IMR-90 (cell line): Measurements from ENCODE around the gene SEC23A. TPM values are rescaled to one million over a fixed set of nuclear protein-coding genes. Genes with fewer than 3 reads are reported as not detected.

Experiments
- ATAC-seq: fragments of 200-7000 bp; cut with Tn5 transposase; 2 replicates; pipeline ENCODE4 v1.9.1; 2020; ENCODE audit warnings: low read depth, mild to moderate bottlenecking, moderate library complexity
- BruUV-seq: library from RNA; stranded (reverse); fragments of 400-500 nt; replicated peaks from 2 replicates; lab custom pipeline; 2021; lab: Mats Ljungman, UMichigan
- CTCF ChIA-PET: fragments of 300-600 bp; formaldehyde crosslinking; extraction: SDS; loops from one replicate; lab custom pipeline; 2021; ENCODE audit warnings: antibody characterized with exemption; lab: Yijun Ruan, JAX
- POLR2A ChIA-PET: fragments of 300-600 bp; sonication (Branson Sonifier 250); formaldehyde crosslinking; loops from one replicate; lab custom pipeline; 2022; ENCODE audit warnings: antibody characterized with exemption; ENCODE audit not compliant: unreplicated experiment; lab: Charles Lee
- DNase-seq: peaks from one replicate; pipeline ENCODE4 v3.0.0; 2013
- H2AFZ ChIP-seq: replicated peaks from 2 replicates; pipeline ENCODE3; 2013; ENCODE audit warnings: low read length, mild to moderate bottlenecking; ENCODE audit not compliant: poor library complexity
- H2AK5ac ChIP-seq: 2 replicates; pipeline ENCODE4 v1.6.1; 2013; ENCODE audit warnings: low read depth, low read length, inconsistent platforms
- H2AK9ac ChIP-seq: replicated peaks from 2 replicates; pipeline ENCODE3; 2013; ENCODE audit warnings: mild to moderate bottlenecking, low read depth, low read length, moderate library complexity; ENCODE audit not compliant: poor library complexity
- H2BK120ac ChIP-seq: 2 replicates; pipeline ENCODE4 v1.6.1; 2013; ENCODE audit warnings: low read depth, low read length, inconsistent platforms
- H2BK15ac ChIP-seq: 3 replicates; pipeline ENCODE4 v1.6.1; 2013; ENCODE audit warnings: low read depth, low read length, inconsistent platforms
- H2BK20ac ChIP-seq: 2 replicates; pipeline ENCODE4 v1.6.1; 2013; ENCODE audit warnings: low read depth, mild to moderate bottlenecking, inconsistent platforms, low read length, moderate library complexity
- H2BK5ac ChIP-seq: 2 replicates; pipeline ENCODE4 v1.6.1; 2013; ENCODE audit warnings: mild to moderate bottlenecking, low read depth, low read length, inconsistent platforms; ENCODE audit not compliant: poor library complexity, severe bottlenecking
- H3K14ac ChIP-seq: replicated peaks from 2 replicates; pipeline ENCODE4 v1.6.1; 2013; ENCODE audit warnings: low read depth, low read length, inconsistent platforms
- H3K18ac ChIP-seq: 2 replicates; pipeline ENCODE4 v1.6.1; 2013; ENCODE audit warnings: low read depth, low read length, control low read depth
- H3K23ac ChIP-seq: 2 replicates; pipeline ENCODE4 v1.6.1; 2013; ENCODE audit warnings: low read depth, low read length, inconsistent platforms
- H3K27ac ChIP-seq: 2 replicates; pipeline ENCODE4 v1.5.1; 2013; ENCODE audit warnings: mild to moderate bottlenecking, control low read depth, low read length; ENCODE audit not compliant: insufficient read depth
- H3K27me3 ChIP-seq: 2 replicates; pipeline ENCODE4 v1.6.1; 2013; ENCODE audit warnings: low read length; ENCODE audit not compliant: control insufficient read depth, insufficient read depth
- H3K36me3 ChIP-seq: 2 replicates; pipeline ENCODE4 v1.6.1; 2013; ENCODE audit warnings: low read length, mixed read lengths; ENCODE audit not compliant: control insufficient read depth, insufficient read depth
- H3K4ac ChIP-seq: 2 replicates; pipeline ENCODE4 v1.6.1; 2013; ENCODE audit warnings: low read depth, low read length, inconsistent platforms
- H3K4me1 ChIP-seq: 2 replicates; pipeline ENCODE4 v1.6.1; 2013; ENCODE audit warnings: low read length, mixed read lengths; ENCODE audit not compliant: control insufficient read depth, insufficient read depth
- H3K4me2 ChIP-seq: 2 replicates; pipeline ENCODE4 v1.6.1; 2013; ENCODE audit warnings: low read depth, mild to moderate bottlenecking, control low read depth, low read length, moderate library complexity
- H3K4me3 ChIP-seq: 2 replicates; pipeline ENCODE4 v1.5.1; 2013; ENCODE audit warnings: low read depth, mild to moderate bottlenecking, control low read depth, low read length, moderate library complexity; ENCODE audit not compliant: insufficient read depth
- H3K56ac ChIP-seq: 2 replicates; pipeline ENCODE4 v1.6.1; 2013; ENCODE audit warnings: low read length, inconsistent platforms; ENCODE audit not compliant: insufficient read depth; ENCODE audit errors: extremely low read depth
- H3K79me1 ChIP-seq, 2 experiments: 2 replicates each; pipeline ENCODE4 v1.6.1; 2013; ENCODE audit warnings: low read length in 2 of 2, inconsistent platforms in 1 of 2, low read depth in 1 of 2
- H3K9ac ChIP-seq: 2 replicates; pipeline ENCODE4 v1.6.1; 2013; ENCODE audit warnings: low read depth, low read length, control low read depth
- H3K9me1 ChIP-seq: 2 replicates; pipeline ENCODE4 v1.6.1; 2013; ENCODE audit warnings: low read length, inconsistent platforms; ENCODE audit not compliant: insufficient read depth
- H3K9me3 ChIP-seq: 2 replicates; pipeline ENCODE4 v1.6.1; 2013; ENCODE audit warnings: low read length; ENCODE audit not compliant: control insufficient read depth, insufficient read depth
- H4K20me1 ChIP-seq: 2 replicates; pipeline ENCODE4 v1.6.1; 2013; ENCODE audit warnings: low read length, inconsistent platforms; ENCODE audit not compliant: insufficient read depth
- H4K5ac ChIP-seq: 2 replicates; pipeline ENCODE4 v1.6.1; 2013; ENCODE audit warnings: mild to moderate bottlenecking, low read depth, low read length, control low read depth
- H4K8ac ChIP-seq, 2 experiments: 2 replicates each; pipeline ENCODE4 v1.6.1; 2013; ENCODE audit warnings: low read depth in 2 of 2, low read length in 2 of 2, control low read depth in 1 of 2, inconsistent platforms in 1 of 2
- H4K91ac ChIP-seq: 2 replicates; pipeline ENCODE4 v1.6.1; 2013; ENCODE audit warnings: low read depth, low read length, inconsistent platforms; ENCODE audit not compliant: insufficient read depth
- CEBPB ChIP-seq: IDR thresholded peaks from 2 replicates; pipeline ENCODE4 v1.6.1; 2012; ENCODE audit warnings: low read depth, low read length, improper control_type of control experiment
- CHD1 ChIP-seq: IDR thresholded peaks from 2 replicates; pipeline ENCODE4 v1.6.1; 2012; ENCODE audit warnings: low read depth, low read length, improper control_type of control experiment
- FOS ChIP-seq: fragments of 150-350 bp; IDR thresholded peaks from 2 replicates; pipeline ENCODE4 v1.6.1; 2016; ENCODE audit warnings: low read depth, low read length
- MAFK ChIP-seq: IDR thresholded peaks from 2 replicates; pipeline ENCODE4 v1.6.1; 2012; ENCODE audit warnings: low read depth, low read length, improper control_type of control experiment
- MAZ ChIP-seq: IDR thresholded peaks from 2 replicates; pipeline ENCODE4 v1.6.1; 2012; ENCODE audit warnings: low read depth, mild to moderate bottlenecking, low read length, improper control_type of control experiment, moderate library complexity, borderline replicate concordance
- MXI1 ChIP-seq: IDR thresholded peaks from 2 replicates; pipeline ENCODE4 v1.6.1; 2012; ENCODE audit warnings: low read depth, mild to moderate bottlenecking, low read length, moderate library complexity, borderline replicate concordance
- POLR2A ChIP-seq: IDR thresholded peaks from 2 replicates; pipeline ENCODE4 v1.6.1; 2012; ENCODE audit warnings: mild to moderate bottlenecking, low read depth, low read length
- RCOR1 ChIP-seq: IDR thresholded peaks from 2 replicates; pipeline ENCODE4 v1.6.1; 2012; ENCODE audit warnings: mild to moderate bottlenecking, low read length, improper control_type of control experiment; ENCODE audit not compliant: insufficient replicate concordance
- RFX5 ChIP-seq: IDR thresholded peaks from 2 replicates; pipeline ENCODE4 v1.8.0; 2012; ENCODE audit warnings: low read depth, mild to moderate bottlenecking, low read length, moderate library complexity
- SMC3 ChIP-seq: fragments of 150-350 bp; IDR thresholded peaks from 2 replicates; pipeline ENCODE4 v1.6.1; 2016; ENCODE audit warnings: low read depth, mild to moderate bottlenecking, antibody characterized with exemption, low read length, moderate library complexity
- whole genome bisulfite sequencing, 2 experiments: methylation state at CpG; one replicate each; pipeline versions ENCODE4 v1.1.5 to v1.1.7; 2013; ENCODE audit warnings: missing lambda C conversion rate in 2 of 2; ENCODE audit not compliant: insufficient read length in 1 of 2; ENCODE audit errors: extremely low coverage in 2 of 2; 5-methylcytosine and 5-hydroxymethylcytosine counted together
- dilution Hi-C: fragments of 300-500 bp; cut with HindIII; formaldehyde crosslinking; loops from one replicate; pipeline ENCODE4 v1.14.3; 2018; ENCODE audit warnings: low sequenced_read_pairs; ENCODE audit not compliant: unreplicated experiment
- in situ Hi-C: fragments of 300-500 bp; cut with MboI; formaldehyde crosslinking; loops from 3 replicates; pipeline ENCODE4 v1.14.3; 2019; ENCODE audit warnings: low sequenced_read_pairs, inconsistent platforms, mixed read lengths
- intact Hi-C: fragments of 100-400 bp; cut with micrococcal nuclease; formaldehyde crosslinking; loops from 2 replicates; pipeline ENCODE4 v1.10.0; 2022
- polyA plus RNA-seq, 3 experiments: library from polyadenylated mRNA; depleted of rRNA; stranded (reverse); fragments of >200 nt; gene quantifications; 2 replicates each; pipeline ENCODE4 v1.2.3, GENCODE V29; 2012; ENCODE audit warnings: low replicate concordance in 1 of 3
- total RNA-seq: library from RNA; depleted of rRNA; stranded (reverse); fragments of >200 nt; gene quantifications from 2 replicates; pipeline ENCODE4 v1.2.3, GENCODE V29; 2012
- TF ChIP-seq, protein P1 (sequence below): fragments of 150-350 bp; IDR thresholded peaks from 2 replicates; pipeline ENCODE4 v1.6.1; 2016; ENCODE audit warnings: low read depth, mild to moderate bottlenecking, low read length, moderate library complexity, borderline replicate concordance
- TF ChIP-seq, protein P2 (sequence below): conservative IDR thresholded peaks from 2 replicates; pipeline ENCODE4 v1.5.1; 2012; ENCODE audit warnings: mild to moderate bottlenecking, low read depth, low read length, improper control_type of control experiment
- TF ChIP-seq, protein P3 (sequence below): fragments of 150-350 bp; IDR thresholded peaks from 2 replicates; pipeline ENCODE4 v1.6.1; 2017; ENCODE audit warnings: mild to moderate bottlenecking, antibody characterized with exemption, low read length, low read depth

SEC23A gene
- total and polyA plus RNA-seq, 2 of the 4 experiments (the other 2 are of a cell fraction) = 141 to 609 TPM

DNA sequence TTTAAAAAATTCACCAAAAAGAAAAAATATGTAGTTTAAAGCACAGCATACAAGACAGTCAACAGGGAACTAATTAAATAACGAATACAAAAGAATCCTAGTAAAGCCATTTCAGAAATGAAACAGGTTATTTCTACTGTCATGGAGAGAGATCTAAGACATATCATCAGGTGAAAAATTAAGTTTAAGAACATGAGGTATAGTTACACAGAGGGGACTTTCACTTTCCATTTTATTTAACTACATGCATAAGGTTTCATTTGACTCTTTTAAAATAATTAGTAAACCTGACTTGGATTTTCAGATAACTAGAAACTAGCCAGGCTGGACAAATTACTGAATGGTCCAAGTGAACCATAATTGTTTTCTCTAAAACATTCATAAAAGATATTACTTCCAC lies 11.3 kb downstream of the SEC23A start:
- no peak overlapping the region for H3K23ac ChIP-seq
- H2BK20ac ChIP-seq = no peak overlapping the region
- no peak overlapping the region for H3K56ac ChIP-seq
- no peak overlapping the region for H4K8ac ChIP-seq
- no peaks in the 10 kb centered on the region for H3K4me1 ChIP-seq
- ChIA-PET CTCF (no interaction called here), POLR2A (no interaction called here)
- no peak overlapping the region for H2BK15ac ChIP-seq
- no peak overlapping the region for H4K5ac ChIP-seq
- no peak overlapping the region for H2AK9ac ChIP-seq
- no peak for DNase-seq
- no peak overlapping the region for H3K4ac ChIP-seq
- no TSS peak for BruUV-seq
- no peak overlapping the region for H2AK5ac ChIP-seq
- H4K20me1 ChIP-seq = peaks cover 36% of the 10 kb centered on the region
- H2BK5ac ChIP-seq = no peak overlapping the region
- H3K9me1 ChIP-seq = peaks cover 5% of the 10 kb centered on the region; the same call in 1 of the 2 replicates
- H3K27ac ChIP-seq = no peak overlapping the region
- no peak overlapping the region for H3K4me2 ChIP-seq
- ATAC-seq = no peak
- no peaks in the 10 kb centered on the region for H3K27me3 ChIP-seq
- no CpG with 5 or more reads among the region's 1 CpG for WGBS, 2 experiments
- in situ Hi-C loops (no loop called here), intact Hi-C loops (no loop called here), dilution Hi-C loops (no loop called here)
- H3K79me1 ChIP-seq = peaks cover 24 to 46% of the 10 kb centered on the region in 2 experiments
- H3K4me3 ChIP-seq = no peak overlapping the region
- H3K14ac ChIP-seq = no peak overlapping the region
- H3K9ac ChIP-seq = no peak overlapping the region
- TF ChIP-seq CEBPB (no peak), FOS (no peak), RFX5 (no peak), POLR2A (no peak), MAZ (no peak), RCOR1 (no peak), CHD1 (no peak), SMC3 (no peak), MAFK (no peak), MXI1 (no peak)
- TF ChIP-seq, protein P1, sequence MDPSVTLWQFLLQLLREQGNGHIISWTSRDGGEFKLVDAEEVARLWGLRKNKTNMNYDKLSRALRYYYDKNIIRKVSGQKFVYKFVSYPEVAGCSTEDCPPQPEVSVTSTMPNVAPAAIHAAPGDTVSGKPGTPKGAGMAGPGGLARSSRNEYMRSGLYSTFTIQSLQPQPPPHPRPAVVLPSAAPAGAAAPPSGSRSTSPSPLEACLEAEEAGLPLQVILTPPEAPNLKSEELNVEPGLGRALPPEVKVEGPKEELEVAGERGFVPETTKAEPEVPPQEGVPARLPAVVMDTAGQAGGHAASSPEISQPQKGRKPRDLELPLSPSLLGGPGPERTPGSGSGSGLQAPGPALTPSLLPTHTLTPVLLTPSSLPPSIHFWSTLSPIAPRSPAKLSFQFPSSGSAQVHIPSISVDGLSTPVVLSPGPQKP = no peak
- TF ChIP-seq, protein P2, sequence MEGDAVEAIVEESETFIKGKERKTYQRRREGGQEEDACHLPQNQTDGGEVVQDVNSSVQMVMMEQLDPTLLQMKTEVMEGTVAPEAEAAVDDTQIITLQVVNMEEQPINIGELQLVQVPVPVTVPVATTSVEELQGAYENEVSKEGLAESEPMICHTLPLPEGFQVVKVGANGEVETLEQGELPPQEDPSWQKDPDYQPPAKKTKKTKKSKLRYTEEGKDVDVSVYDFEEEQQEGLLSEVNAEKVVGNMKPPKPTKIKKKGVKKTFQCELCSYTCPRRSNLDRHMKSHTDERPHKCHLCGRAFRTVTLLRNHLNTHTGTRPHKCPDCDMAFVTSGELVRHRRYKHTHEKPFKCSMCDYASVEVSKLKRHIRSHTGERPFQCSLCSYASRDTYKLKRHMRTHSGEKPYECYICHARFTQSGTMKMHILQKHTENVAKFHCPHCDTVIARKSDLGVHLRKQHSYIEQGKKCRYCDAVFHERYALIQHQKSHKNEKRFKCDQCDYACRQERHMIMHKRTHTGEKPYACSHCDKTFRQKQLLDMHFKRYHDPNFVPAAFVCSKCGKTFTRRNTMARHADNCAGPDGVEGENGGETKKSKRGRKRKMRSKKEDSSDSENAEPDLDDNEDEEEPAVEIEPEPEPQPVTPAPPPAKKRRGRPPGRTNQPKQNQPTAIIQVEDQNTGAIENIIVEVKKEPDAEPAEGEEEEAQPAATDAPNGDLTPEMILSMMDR = no peak
- TF ChIP-seq, protein P3, sequence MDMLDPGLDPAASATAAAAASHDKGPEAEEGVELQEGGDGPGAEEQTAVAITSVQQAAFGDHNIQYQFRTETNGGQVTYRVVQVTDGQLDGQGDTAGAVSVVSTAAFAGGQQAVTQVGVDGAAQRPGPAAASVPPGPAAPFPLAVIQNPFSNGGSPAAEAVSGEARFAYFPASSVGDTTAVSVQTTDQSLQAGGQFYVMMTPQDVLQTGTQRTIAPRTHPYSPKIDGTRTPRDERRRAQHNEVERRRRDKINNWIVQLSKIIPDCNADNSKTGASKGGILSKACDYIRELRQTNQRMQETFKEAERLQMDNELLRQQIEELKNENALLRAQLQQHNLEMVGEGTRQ = no peak
- H2AFZ ChIP-seq = no peak overlapping the region
- H3K36me3 ChIP-seq = peaks cover 40% of the 10 kb centered on the region
- H3K18ac ChIP-seq = no peak overlapping the region
- H2BK120ac ChIP-seq = no peak overlapping the region
- no peaks in the 10 kb centered on the region for H3K9me3 ChIP-seq
- H4K91ac ChIP-seq = no peak overlapping the region
